HG03175 (cell line): Measurements from ENCODE around the gene OSBPL3.
A peak's percentile ranks its signal among the peaks of the same experiment; 100 is the strongest.

Experiments used
- ATAC-seq: cut with Tn5 transposase; IDR thresholded peaks from one replicate; pipeline ENCODE4 v1.9.1; 2021; ENCODE audit warnings: mild to moderate bottlenecking, moderate library complexity; ENCODE audit not compliant: unreplicated experiment

OSBPL3 gene

DNA sequence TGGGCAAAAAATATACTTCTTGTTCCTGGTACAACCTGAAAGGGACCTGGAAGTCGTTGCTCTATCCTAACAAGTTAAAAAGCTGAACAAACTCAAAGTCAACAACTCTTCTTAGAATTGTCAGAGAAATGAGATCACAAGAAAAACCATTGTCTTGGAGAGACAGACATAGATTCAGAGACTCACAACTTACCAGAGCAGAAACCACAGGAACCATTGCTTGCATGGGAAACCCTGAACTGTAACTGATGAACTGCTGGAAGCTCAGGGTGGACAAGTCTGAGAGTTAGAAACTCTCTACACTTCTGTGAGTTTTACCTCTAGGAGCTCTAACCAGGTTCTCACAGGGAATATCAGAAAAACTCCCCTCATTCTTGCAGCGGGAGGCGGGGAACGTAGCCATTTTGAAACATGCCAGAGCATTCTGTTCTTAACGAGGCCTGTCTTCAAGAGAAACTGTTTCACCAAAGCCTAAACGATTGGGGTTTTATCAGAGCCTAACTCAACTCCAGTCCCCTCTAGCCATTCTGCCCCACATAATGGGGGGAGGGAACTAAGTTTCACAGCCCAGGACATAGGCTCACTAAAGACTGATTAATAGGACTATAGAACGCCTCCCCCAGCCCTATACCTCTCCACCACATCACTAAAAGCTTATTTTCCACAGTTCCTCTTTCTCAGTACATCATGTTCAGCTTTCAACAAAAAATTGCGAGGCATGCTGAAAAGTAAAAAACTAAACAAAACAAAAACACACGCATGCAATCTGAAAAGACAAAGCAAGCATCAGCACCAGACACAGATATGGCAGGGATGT lies 210.8 kb downstream of the OSBPL3 start:
- ATAC-seq, result no peak

DNA sequence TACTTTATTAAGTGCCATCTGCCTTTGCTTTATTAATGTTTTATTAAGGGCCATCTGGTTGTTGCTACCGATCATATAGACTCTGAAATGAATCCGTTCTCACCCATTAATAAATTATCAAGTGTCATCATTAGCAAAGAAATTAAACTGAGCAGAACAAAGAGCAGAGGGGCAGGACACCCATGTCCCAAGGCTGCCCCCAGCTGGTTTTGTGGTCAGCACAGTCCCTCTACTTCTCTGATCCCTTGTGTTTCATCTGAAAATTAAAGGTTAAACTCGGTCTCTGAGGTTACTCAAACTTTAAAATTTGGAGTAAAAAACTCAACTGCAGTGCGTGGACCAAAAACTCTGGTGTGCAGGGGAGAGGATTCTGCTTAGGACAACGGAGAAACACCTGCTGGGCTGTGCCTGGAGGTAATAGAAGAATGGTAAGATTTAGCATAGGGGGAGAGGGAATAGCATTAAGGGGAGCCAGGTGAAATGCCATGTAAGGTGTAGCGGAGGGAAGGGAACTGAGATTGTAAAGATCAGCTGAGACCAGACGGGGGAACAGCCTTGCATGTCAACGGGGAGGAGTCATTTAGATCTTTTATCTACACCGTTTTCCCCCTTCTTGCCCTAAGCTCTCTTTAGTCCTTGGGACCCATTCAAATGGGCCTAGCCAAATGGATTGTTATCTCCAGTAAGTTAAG lies 212.0 kb downstream of the OSBPL3 start:
- ATAC-seq, result no peak

DNA sequence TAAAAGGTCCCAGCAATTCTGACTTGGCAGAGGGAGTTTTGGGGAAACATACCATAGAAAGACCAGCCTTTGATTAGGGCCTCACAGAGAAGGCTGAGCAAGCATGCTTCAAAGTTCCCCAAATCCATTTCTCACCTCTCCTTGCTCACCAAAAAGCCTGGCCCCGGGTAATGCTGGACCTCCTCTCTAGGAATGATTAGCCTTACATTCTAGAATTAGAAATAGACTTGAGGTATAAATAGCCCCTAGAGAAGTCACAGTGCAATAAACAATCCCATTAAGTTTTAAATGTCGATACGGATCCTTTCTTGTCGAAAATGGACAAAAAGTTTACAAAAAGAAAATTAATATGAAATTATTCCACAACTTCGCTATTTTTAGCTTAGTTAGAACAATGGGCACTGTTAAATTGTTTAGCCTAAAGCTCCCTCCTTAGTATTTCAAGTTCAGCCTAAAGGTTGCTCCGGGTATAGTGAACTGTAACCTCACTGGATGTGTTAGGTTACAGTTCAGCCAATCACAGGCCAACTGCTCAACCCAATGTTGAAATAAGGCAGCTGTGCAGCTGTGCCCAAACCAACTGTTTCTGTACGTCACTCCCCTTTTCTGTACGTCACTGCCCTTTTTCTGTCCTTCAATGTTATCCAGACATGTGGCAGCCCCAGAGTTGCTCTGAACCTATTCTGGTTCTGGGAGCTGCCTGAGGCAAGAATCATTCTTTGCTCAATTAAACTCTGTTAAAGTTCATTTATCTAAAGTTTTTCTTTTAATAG lies 214.8 kb downstream of the OSBPL3 start:
- no peak for ATAC-seq

DNA sequence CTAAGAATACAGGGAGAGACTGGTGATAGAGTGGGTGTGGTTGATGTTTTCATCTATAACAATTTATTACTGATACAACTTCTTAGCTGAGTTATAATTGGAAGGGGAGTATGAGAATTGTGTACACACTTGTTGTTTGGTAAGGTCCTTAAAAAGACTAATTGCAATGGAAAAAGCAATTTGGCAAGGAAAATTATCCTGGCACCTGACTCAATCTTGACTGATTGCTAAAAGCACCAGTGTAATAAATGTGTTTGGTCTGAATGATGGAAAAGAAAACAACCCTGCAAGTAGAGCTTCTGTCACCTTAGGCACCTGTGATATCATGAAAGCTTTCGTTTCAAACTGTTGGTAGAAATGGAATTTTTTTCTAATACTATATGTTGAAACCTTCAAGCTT lies 216.0 kb downstream of the OSBPL3 start:
- ATAC-seq, result no peak

DNA sequence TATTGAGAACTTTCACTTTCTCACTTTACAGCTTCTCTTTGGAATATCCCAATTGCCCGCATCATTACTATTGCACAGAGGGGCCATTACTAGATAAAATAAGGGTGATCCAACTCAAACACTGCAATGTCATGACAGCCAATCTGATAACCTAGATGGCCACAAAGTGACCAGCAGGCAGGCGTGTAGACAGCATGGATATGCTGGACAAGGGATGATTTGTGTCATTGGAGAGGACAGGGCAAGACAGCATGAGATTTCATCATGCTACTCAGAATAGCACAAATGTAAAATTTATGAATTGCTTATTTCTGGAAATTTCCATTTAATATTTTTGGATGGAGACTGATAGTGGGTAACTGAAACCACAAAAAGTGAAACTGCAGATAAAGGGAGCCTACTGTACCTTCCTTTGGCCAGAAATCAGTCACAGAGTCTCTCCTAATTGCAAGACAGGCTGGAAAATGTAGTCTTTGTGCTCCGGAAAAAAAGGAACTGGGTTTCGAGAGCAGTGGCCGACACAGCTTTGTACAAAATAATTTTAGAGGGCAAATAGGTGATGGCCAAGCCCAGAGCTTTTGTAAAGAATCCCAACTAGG lies 216.6 kb downstream of the OSBPL3 start:
- no peak for ATAC-seq

DNA sequence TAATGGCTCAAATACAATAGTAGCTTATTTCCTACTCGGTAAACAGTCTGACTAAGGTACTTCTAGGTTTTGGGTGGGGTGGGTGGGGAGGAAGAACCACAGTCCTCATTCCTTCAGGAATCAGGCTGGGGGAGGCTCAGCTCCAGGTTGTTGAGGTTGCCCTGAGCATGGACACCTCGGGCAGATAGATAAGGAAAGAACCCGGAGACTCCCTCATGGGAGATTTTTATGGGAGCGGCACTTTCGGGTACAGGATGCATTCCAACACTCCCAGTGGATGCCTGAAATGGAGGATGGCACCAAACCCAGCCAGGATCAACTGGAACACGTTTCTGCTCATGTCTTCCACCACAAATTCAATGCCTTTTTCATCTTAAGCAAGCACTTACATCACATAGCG lies 217.2 kb downstream of the OSBPL3 start:
- ATAC-seq, result no peak

DNA sequence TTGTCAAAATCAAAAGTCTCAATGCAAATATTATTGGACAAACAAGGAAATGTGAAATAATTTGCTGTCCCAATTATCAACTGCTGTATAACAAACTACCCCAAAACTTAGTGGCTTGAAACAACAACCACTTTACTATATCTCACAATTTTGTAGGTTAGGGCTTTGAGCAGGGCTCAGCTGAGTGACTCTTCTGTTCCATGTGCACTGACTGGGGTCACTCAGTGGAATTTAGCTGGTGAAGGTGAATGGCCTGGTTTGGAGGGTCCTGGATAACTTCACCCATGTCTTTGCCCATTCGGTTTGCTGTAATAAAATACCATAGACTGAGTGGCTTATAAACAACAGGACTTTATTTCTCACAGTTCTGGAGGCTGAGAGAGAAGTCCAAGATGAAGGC lies 219.0 kb downstream of the OSBPL3 start:
- ATAC-seq, result no peak

DNA sequence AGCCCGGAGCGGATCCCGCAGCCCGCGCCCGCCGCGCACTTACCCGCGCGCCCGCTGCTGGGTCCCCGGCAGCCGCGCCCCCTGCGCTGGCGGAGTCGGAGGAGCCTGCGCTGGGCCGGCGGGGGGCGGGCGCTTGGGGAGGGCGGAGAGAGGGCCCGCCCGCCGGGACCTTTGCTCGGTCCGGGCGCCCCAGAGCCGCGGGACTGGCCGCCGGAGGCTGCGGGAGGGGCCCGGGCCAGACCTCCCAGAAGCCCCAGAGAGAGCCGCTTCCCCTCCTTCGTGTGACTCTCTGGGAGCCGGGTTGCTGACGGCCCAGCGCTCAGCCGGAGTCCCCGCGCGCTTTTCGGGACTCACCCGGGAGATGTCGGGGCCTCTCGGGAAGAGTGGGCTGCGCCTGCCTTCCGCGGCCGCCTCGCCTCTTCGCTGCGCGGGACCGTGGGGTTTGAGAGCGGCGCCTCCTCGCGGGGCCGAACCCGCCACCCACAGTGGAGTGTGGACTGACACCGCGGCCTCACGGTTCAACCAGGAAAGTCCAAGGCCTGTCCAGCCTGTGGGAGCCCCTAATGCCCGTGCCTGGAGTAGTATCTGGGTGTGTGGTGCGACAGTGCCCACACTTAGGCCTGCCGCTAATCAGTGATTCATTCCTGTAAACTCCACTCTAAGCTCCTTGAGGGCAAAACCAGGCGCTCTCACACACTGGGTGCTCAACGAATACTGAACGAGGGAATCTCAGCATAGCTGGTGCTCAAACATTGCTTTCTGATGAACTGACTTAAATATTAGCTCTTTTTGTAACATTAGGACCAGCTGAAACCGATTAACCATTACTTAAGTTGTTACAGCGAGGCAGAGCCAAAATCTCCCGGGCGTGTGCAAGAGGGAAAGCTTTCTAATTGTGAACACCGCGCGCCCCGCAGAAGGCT lies 222.4 kb downstream of the OSBPL3 start, which contains the start of gene GSDME:
Gene GSDME, minus strand, starts transcription at position 112 of the 923 bp plus-strand sequence. CDS start 7,690 bp downstream, outside the sequence.
- peak; percentile 51 for ATAC-seq

DNA sequence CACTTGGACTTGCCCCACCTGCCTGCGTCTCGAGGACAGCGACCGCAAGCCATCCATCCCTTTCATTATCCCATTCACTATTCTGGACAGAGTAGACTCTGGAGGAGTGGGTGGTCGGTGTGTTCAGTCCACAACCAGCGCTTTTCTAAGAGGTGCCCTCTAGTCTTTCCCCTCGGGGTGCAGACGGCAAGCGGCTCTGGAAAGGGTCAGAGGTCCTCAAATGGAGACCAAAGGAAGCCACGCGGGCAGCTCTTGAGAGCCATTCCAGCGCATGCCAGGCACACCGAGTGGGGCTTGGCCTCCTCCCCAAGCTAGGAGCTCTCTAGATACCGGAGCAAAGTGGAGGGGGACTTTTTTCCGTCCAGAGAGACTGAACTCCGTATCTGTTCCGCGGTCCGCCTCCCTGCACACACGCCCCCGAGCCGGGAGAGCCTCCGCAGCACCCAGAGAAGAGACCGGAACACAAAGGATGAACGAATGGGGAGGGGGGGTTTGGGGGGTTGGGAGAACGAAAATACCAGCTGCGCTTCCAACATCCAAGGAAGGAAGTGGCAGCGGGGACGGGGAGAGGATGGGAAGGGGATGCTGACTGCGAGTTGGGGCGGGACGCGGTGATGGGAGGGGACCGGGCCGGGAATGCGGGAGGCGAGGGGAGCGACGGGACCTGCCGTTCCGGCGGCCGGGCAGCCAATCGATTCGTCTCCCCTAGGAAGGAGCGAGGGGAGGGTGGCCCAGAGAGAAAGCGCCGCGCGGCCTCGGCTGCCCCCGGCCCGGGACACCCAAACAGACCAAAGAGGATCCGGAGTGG lies 223.2 kb downstream of the OSBPL3 start:
- no peak for ATAC-seq

DNA sequence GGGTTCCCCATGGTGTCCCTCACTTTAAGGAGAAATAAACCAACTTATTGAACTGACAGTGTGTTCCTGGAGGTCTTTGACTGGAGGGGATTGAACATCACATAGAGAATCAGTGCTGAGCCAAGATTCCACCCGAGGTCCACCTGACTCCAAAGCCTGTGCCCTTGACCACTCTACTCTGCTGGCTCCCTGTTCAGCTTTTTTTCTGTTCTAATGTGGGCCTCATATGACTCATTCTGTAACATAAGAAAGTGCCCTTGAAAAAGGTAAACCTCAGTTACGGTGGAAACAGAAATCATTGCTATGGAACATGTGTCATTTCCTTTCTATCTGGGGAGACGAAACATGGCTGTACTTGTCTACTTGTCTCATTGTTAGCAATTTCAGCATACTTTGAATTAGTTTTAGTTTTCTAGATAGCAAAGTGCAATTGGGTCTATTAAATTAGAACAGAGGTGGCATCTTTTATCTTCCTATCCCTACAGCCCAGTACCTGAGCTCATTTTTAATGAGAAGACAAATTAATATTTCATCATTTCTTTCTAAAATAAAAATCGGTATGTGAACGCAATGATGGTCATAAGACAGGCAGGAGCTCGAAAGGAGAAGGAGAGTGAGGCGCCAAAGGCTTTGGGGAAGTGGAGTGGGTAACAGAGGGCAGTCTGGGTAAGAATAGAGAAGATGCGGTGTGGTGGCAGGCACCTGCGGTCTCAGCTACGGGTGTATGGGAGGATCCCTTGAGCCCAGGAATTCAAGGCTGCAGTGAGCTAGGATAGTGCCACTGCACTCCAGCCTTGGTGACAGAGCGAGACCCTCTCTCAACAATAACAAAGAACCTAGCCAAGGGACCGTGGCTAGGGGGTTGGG lies 224.2 kb downstream of the OSBPL3 start:
- ATAC-seq, result peak; percentile 72

DNA sequence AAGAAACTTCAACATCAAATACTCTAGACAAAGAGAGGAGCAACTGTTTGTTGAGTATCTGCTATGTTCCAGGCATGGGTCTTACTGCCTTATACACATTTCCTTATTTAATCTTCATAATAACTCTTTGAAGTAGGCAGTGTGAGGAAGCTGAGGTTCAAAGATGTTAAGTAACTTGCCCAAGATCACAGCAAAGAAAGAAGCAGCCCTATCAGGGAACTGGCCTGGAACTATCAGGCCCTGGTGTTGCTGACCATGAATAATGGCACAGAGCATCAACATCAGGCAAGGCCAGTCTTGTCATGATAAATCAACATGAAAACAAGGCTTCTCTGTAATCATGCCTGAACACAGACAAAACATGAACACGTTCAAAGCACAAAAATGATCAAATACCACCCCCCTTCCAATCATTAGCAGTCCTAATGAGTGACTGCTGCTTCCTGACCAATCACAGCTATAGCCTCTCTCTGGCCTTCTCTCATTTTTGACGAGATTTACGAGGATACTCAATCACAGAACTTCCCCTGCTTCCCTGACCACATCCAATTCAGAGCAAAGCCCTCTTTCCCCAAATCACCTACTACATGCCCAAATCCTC lies 225.0 kb downstream of the OSBPL3 start:
- peak; percentile 5 for ATAC-seq

DNA sequence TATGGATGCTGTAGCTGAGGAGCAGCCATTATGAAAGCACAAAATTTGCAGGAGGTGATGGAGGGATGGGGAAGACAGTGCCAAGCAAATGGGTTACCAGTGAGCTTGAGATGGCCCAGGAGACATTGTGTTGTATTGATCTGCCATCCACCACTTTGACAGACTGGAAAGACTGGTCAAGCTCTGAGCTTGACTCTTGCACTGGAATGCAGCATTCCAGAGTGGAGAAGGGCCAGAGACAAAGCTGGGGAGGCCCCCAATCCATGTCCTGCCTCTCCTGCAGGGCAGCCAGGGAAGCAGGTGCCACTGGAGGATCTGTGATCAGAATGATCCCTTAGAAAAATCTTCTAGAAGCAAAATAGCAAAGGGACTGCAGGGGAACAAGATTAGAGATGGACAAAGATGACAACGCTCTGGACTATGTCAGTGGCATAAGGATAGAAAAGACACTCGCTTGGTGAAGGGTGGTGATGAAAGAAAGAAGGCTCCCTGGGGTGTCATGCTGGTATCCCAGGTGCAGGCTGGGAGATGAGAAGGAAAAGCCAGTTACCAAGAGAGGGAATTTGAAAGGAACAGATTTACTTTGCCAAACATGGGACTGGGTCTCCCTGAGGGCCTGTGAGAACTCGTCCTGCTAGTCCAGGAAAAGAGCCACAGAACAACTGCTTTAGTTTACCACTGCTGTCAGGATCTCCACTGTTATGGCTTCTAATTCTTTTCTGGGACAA lies 227.7 kb downstream of the OSBPL3 start:
- no peak for ATAC-seq

DNA sequence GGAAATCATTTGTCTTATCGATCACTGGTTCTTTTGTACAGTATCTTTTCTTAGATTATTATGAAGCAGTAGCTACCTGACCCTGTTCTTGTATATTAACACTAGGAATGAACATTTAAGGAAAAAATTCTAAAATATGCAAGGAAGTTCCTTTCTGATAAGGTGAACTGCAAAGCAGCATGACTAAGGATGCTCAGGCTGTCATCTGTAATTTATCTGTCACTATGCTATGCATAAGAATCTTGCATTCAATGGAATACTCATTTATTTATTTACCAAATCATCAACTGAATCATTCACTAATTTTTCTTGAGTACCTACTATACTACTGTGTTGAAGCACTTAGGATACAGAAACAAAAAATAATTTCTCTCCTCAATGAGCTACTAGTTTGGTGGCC lies 228.5 kb downstream of the OSBPL3 start:
- ATAC-seq, result no peak

DNA sequence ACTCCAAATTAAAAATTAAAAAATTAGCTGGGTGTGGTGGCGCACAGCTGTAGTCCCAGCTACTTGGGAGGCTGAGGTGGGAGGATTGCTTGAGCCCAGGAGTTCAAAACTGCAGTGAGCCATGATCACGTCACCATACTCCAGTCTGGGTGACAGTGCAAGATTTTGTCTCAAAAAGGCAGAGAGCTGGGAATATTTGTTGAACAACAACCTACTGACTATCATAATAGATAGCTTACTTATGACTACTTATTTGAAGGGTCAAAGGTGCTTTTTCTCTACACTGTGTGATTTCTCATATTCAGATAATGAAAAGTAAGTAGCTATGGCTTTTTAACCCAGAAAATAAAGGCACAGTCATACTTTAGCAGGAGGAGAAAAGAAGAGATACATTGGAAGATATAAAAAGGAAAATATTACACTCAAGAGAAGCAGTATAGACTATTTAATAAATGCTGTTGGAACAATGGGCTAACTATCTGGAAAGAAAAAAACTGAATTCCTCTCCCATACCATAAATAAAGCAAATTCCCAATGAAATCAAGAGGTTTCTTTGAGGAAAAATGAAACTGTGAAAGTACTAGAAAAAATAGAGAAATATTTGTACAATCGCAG lies 229.4 kb downstream of the OSBPL3 start:
- no peak for ATAC-seq

DNA sequence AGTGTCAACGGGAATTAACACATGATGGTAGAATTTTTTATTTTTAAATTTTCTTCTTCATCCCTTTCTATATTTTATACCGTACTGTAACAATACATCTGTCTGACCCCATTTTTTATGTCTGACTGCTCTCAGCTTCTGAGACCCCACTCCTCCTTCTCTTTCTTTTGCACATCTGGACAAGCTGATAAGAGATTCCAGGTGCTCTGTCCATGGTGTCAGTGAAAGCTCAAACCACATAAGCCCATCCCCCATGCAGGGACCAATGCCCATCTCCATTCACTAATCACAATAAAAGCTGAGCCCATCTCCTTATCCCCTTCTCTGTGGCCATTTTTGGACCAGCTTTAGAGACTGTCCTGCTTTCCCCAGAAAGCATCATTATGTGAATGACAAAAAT lies 231.5 kb downstream of the OSBPL3 start:
- no peak for ATAC-seq
